Esophagus muscularis mucosa (tissue), 4 donors: ENCODE measurements around the gene RERE. TPM values are rescaled to one million over a fixed set of nuclear protein-coding genes. Genes with fewer than 3 reads are reported as not detected.
A peak's percentile ranks its signal among the peaks of the same experiment; 100 is the strongest.

Experiments
- DNase-seq: peaks from one replicate; pipeline ENCODE4 v3.0.0-alpha.2; 2017; ENCODE audit errors: extremely low spot score
- H3K27ac ChIP-seq, 4 donors: fragments of 200-600 bp; sonication (generic); replicated peaks in 1 of 4; 1 replicate in 3 of 4; 2 replicates in 1 of 4; pipeline ENCODE4 v1.5.1; 2016 to 2019; ENCODE audit warnings: mild to moderate bottlenecking in 1 of 4
- H3K27me3 ChIP-seq, 4 donors: fragments of 200-600 bp; sonication (generic); one replicate each; pipeline versions ENCODE4 v1.5.1 to v1.6.0; 2016 to 2019
- H3K36me3 ChIP-seq, 4 donors: fragments of 200-600 bp; sonication (generic); one replicate each; pipeline ENCODE4 v1.5.1; 2016 to 2019
- H3K4me1 ChIP-seq, 4 donors: fragments of 200-600 bp; sonication (generic); one replicate each; pipeline ENCODE4 v1.5.1; 2016 to 2019
- H3K4me3 ChIP-seq, 4 donors: fragments of 200-600 bp; sonication (generic); 1 replicate in 2 of 4; 2 replicates in 2 of 4; pipeline ENCODE4 v1.5.1; 2016 to 2019; ENCODE audit warnings: mild to moderate bottlenecking in 4 of 4, moderate library complexity in 1 of 4
- H3K9me3 ChIP-seq, 4 donors: fragments of 200-600 bp; sonication (generic); 1 replicate in 3 of 4; 2 replicates in 1 of 4; pipeline ENCODE4 v1.5.1; 2016 to 2019
- EP300 ChIP-seq: sonication (generic); formaldehyde crosslinking; IDR thresholded peaks from one replicate; pipeline ENCODE4 v1.6.1; 2017; ENCODE audit warnings: antibody characterized with exemption
- POLR2A ChIP-seq: fragments of 450-650 bp; IDR thresholded peaks from one replicate; pipeline ENCODE4 v1.6.1; 2017; ENCODE audit warnings: antibody characterized with exemption, moderate library complexity, mild to moderate bottlenecking, low read depth
- POLR2AphosphoS5 ChIP-seq, 2 donors: sonication (generic); formaldehyde crosslinking; IDR thresholded peaks; one replicate each; pipeline ENCODE4 v1.6.1; 2017; ENCODE audit warnings: antibody characterized with exemption in 2 of 2
- WGBS: methylation state at CpG from one replicate; pipeline ENCODE4 v1.1.5; 2018; 5-methylcytosine and 5-hydroxymethylcytosine counted together
- intact Hi-C: fragments of 100-400 bp; cut with DNase I; formaldehyde crosslinking; loops from one replicate; pipeline ENCODE4 v1.15.1; 2023
- total RNA-seq, 4 donors: library from RNA; depleted of rRNA; stranded (reverse); fragments of >200 nt; gene quantifications; one replicate each; pipeline versions ENCODE4 v1.1.0 to v1.2.1, GENCODE V29; 2016
- TF ChIP-seq, protein P1 (sequence below), 3 experiments: fragments of 200-600 bp in 2 of 3; fragments of 450-650 bp in 1 of 3; sonication (generic) in 2 of 3; IDR thresholded peaks; one replicate each; pipeline ENCODE4 v1.5.1; 2017 to 2019; ENCODE audit warnings: antibody characterized with exemption in 3 of 3, mild to moderate bottlenecking in 2 of 3, moderate library complexity in 1 of 3

Gene RERE
- total RNA-seq, 4 donors from 2014 or later = 133 to 212 (median 168) TPM

DNA sequence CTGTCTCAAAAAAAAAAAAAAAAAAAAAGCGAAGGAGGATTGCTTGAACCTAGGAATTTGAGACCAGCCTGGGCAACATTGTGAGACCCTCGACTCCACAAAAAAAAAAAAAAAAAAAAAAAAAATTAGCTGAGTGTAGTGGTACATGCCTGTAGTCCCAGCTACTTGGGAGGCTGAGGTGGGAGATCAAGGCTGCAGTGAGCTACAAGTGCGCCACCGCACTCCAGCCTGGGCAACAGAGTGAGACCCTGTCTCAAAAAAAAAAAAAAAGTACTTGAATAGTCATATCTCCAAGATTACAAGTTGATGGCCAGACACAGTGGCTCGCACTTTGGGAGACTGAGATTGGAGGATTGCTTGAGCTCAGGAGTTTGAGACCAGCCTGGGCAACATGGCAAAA lies 33.6 kb upstream of the RERE start:
- peaks cover 0 to 3% (median 0%) of the 10 kb centered on the region in 4 donors for H3K36me3 ChIP-seq
- no peak for TF ChIP-seq POLR2A
- TF ChIP-seq, protein P1, sequence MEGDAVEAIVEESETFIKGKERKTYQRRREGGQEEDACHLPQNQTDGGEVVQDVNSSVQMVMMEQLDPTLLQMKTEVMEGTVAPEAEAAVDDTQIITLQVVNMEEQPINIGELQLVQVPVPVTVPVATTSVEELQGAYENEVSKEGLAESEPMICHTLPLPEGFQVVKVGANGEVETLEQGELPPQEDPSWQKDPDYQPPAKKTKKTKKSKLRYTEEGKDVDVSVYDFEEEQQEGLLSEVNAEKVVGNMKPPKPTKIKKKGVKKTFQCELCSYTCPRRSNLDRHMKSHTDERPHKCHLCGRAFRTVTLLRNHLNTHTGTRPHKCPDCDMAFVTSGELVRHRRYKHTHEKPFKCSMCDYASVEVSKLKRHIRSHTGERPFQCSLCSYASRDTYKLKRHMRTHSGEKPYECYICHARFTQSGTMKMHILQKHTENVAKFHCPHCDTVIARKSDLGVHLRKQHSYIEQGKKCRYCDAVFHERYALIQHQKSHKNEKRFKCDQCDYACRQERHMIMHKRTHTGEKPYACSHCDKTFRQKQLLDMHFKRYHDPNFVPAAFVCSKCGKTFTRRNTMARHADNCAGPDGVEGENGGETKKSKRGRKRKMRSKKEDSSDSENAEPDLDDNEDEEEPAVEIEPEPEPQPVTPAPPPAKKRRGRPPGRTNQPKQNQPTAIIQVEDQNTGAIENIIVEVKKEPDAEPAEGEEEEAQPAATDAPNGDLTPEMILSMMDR (IDR thresholded peaks at IDR 0.05) = no peak
- no peak for TF ChIP-seq EP300
- TF ChIP-seq POLR2AphosphoS5 (IDR thresholded peaks at IDR 0.05) = no peak
- WGBS = 97% methylated on average over 5 of the region's 5 CpGs
- no peak for DNase-seq
- no peaks in the 10 kb centered on the region for H3K9me3 ChIP-seq
- intact Hi-C loops = loop anchor here (2.0 to 10.0 kb wide), 2 partner anchors 132 to 886 kb away; partner anchors contain the start of gene PARK7
- no peak overlapping the region for H3K27ac ChIP-seq
- H3K4me3 ChIP-seq = no peak overlapping the region
- peaks cover 9 to 23% (median 17%) of the 10 kb centered on the region in 4 donors for H3K4me1 ChIP-seq
- no peaks in the 10 kb centered on the region for H3K27me3 ChIP-seq

DNA sequence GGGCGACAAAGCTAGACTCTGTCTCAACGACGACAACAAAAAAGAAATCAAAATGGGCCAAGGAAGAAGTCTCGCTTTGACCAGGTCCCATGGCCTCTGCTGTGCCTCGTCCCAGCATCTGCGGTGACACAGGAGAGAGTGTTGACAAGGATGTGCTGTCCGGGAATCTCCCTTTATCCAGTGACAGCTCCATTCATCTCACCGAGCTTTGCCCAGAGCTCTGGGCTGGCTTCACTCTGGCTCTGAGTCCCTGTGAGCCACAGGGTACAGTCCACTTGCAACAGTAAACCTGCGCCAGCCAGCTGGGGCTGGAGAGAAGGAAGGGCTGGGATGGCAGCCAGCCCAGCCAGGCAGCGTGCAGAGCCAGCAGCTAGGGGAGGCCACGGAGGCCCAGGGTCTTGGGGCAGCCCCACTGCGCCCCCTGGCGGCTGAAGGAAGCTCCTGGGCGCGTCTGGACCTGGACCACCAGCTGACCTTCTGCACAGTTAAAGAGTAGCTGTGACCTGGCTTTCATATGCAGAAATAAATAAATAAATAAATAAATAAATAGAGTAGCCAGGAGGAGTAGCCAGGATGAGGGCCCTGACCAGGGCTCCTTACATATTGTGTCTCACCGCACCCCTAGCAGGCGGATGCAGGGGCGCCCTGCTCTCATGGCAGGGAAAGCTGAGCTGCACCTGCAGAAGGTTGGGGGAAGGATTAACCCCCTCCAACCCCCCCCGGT lies 31.4 kb upstream of the RERE start:
- 34% methylated on average over 16 of the region's 19 CpGs for WGBS
- no peak for TF ChIP-seq POLR2A
- TF ChIP-seq, protein P1 (IDR thresholded peaks at IDR 0.05) = peak; percentile 87 to 98 (median 97)
- TF ChIP-seq POLR2AphosphoS5 (IDR thresholded peaks at IDR 0.05) = peak; percentile 61 to 92
- Histone ChIP-seq H3K36me3 (no peaks in the 10 kb centered on the region), H3K27me3 (no peaks in the 10 kb centered on the region), H3K27ac (peak overlapping the region; percentile 14 to 76 (median 63)), H3K4me1 (peaks cover 13 to 39% (median 26%) of the 10 kb centered on the region in 4 donors), H3K9me3 (no peaks in the 10 kb centered on the region), H3K4me3 (peak overlapping the region in 2 of 4 donors; percentile 15 to 18)
- peak; percentile 94 for DNase-seq
- intact Hi-C loops = loop anchor here (5.0 kb wide), 1 partner anchor 287 kb away; no protein-coding TSS in a partner anchor

DNA sequence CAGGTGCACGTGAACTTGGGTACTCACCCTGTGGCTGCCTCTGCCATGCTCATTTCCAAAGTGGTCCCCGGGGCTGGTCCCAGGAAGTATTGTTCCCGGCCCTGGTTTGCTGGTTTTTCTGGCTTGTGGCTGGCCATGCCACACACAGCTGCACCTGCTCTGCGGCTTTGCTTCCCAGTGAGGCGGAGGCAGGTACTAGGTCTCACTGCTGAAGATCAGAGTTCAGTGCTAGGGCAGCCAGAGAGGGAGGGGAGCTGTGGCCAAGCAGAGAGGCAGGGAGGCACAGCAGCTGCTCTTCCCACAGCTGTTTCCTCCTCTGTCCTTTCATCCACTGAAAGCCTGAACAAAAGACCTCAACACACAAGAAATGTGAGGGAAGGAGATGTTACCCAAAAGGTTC lies 30.6 kb upstream of the RERE start:
- Histone ChIP-seq H3K9me3 (no peaks in the 10 kb centered on the region), H3K4me1 (peaks cover 13 to 39% (median 26%) of the 10 kb centered on the region in 4 donors), H3K36me3 (no peaks in the 10 kb centered on the region), H3K27me3 (no peaks in the 10 kb centered on the region), H3K4me3 (no peak overlapping the region), H3K27ac (peak overlapping the region; percentile 14 to 76 (median 63))
- intact Hi-C loops = loop anchor here (5.0 kb wide), 1 partner anchor 286 kb away; no protein-coding TSS in a partner anchor
- 63% methylated on average over 5 of the region's 5 CpGs for WGBS
- DNase-seq = no peak
- no peak for TF ChIP-seq EP300
- TF ChIP-seq, protein P1 (IDR thresholded peaks at IDR 0.05) = no peak
- TF ChIP-seq POLR2A = no peak
- TF ChIP-seq POLR2AphosphoS5 (IDR thresholded peaks at IDR 0.05) = no peak

DNA sequence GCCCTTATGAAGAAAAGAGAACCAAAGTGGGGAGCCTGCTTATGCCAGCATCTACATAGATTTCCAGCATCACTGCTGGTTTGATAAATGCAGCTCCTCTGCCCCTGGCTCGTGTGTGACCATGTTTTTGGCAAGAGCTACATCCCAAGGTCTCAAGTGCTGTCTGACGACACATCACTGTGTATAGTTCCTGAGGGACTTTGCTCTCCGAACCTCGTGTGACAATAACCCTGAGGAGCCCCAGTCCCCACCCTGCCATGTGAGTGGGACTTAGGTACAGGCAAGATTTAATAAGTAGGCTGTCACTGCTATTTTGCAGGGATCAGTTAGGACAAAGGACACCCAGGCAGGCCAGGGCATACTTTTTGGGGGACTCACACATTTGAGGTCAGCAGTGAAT lies 28.8 kb upstream of the RERE start:
- WGBS = 41% methylated on average over 2 of the region's 4 CpGs

More for the DNA sequence above, 28.8 kb upstream of the RERE start:
- H3K4me1 ChIP-seq = peaks cover 13 to 39% (median 26%) of the 10 kb centered on the region in 4 donors
- no peak for TF ChIP-seq POLR2AphosphoS5 (IDR thresholded peaks at IDR 0.05)
- TF ChIP-seq POLR2A = no peak
- no peak for TF ChIP-seq EP300
- TF ChIP-seq, protein P1 (IDR thresholded peaks at IDR 0.05) = no peak
- intact Hi-C loops = loop anchor here (5.0 kb wide), 1 partner anchor 284 kb away; no protein-coding TSS in a partner anchor
- H3K27ac ChIP-seq = no peak overlapping the region
- H3K9me3 ChIP-seq = no peaks in the 10 kb centered on the region
- no peak for DNase-seq
- H3K4me3 ChIP-seq = no peak overlapping the region
- H3K27me3 ChIP-seq = no peaks in the 10 kb centered on the region
- no peaks in the 10 kb centered on the region for H3K36me3 ChIP-seq
